ENCODE results near the gene NR6A1. TPM values are rescaled to one million over a fixed set of nuclear protein-coding genes. Genes with fewer than 3 reads are reported as not detected.

The NR6A1 gene
- total RNA-seq, 2 experiments from 2014 or later: 17.5 to 23.0 TPM

DNA sequence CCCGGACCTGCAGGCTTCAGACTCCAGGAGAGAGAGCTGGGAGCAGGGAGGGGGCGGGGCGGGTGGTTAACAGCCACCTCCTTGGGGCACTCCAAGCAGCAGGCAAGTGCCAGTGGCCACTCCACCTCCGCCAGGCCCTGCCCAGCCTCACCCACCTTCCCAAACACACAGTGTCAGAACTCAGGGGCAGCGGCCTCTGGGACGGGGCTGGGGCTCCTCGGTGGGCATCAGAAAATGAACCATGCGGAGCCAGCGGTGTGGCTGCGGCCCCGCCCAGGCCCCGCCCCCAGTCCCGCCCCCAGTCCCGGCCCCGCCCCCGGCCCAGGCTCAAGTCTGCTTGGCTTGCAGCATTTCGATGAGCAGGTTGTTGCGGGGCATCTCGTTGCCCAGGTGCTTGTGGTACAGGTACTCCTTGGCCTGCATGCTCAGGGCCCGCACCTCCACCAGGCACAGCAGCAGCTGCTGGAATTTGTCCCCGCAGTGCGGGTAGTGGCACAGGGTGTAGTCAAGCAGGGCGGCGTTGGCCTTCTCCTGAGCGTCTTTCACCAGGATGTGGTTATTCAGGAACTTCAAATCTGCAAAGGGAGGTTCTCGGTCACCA lies 288.6 kb downstream of the NR6A1 start:
- TF ChIP-seq, protein P1, sequence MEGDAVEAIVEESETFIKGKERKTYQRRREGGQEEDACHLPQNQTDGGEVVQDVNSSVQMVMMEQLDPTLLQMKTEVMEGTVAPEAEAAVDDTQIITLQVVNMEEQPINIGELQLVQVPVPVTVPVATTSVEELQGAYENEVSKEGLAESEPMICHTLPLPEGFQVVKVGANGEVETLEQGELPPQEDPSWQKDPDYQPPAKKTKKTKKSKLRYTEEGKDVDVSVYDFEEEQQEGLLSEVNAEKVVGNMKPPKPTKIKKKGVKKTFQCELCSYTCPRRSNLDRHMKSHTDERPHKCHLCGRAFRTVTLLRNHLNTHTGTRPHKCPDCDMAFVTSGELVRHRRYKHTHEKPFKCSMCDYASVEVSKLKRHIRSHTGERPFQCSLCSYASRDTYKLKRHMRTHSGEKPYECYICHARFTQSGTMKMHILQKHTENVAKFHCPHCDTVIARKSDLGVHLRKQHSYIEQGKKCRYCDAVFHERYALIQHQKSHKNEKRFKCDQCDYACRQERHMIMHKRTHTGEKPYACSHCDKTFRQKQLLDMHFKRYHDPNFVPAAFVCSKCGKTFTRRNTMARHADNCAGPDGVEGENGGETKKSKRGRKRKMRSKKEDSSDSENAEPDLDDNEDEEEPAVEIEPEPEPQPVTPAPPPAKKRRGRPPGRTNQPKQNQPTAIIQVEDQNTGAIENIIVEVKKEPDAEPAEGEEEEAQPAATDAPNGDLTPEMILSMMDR (conservative IDR thresholded peaks at IDR 0.05; ENCODE audit: low read length): no peak
- TF ChIP-seq EZH2phosphoT487 (IDR thresholded peaks at IDR 0.05; ENCODE audit: borderline replicate concordance, low read depth, low read length): no peak
- no peaks in the 10 kb centered on the region for H3K9me3 ChIP-seq (ENCODE audit: low read length)
- no peak overlapping the region for H3K27ac ChIP-seq (ENCODE audit: low read depth, low read length, poor library complexity, severe bottlenecking)
- intact Hi-C loops (cut with micrococcal nuclease; ENCODE audit: unreplicated experiment): no loop called here
- no peak overlapping the region for H3K4me3 ChIP-seq (ENCODE audit: low read depth, low read length, poor library complexity, severe bottlenecking)
- POLR2A ChIA-PET: no interaction called here
- H3K79me2 ChIP-seq (ENCODE audit: insufficient read depth, low read depth, low read length): no peaks in the 10 kb centered on the region
- no peak overlapping the region for H3K4me2 ChIP-seq (ENCODE audit: low read length)
- DNase-seq (ENCODE audit: low spot score): no peak
- H3K36me3 ChIP-seq (ENCODE audit: insufficient read depth, low read length): no peaks in the 10 kb centered on the region
- no peaks in the 10 kb centered on the region for H4K20me1 ChIP-seq (ENCODE audit: insufficient read depth, low read length)
- H2AFZ ChIP-seq (ENCODE audit: low read length): no peak overlapping the region
- CTCF ChIA-PET (ENCODE audit: unreplicated experiment): no interaction called here
- no peaks in the 10 kb centered on the region for H3K9me2 ChIP-seq (ENCODE audit: insufficient read depth, low read length)
- BruUV-seq (replicated peaks): no TSS peak
- peaks cover 5% of the 10 kb centered on the region for H3K4me1 ChIP-seq (ENCODE audit: insufficient read depth, low read length, poor library complexity, severe bottlenecking)

- Histone ChIP-seq H3K4me1 (ENCODE audit: insufficient read depth, low read length, poor library complexity, severe bottlenecking) (peaks cover 11% of the 10 kb centered on the region), H3K4me2 (ENCODE audit: low read length) (no peak overlapping the region), H4K20me1 (ENCODE audit: insufficient read depth, low read length) (no peaks in the 10 kb centered on the region), H3K9me3 (ENCODE audit: low read length) (no peaks in the 10 kb centered on the region), H3K27ac (ENCODE audit: low read depth, low read length, poor library complexity, severe bottlenecking) (no peak overlapping the region), H3K79me2 (ENCODE audit: insufficient read depth, low read depth, low read length) (no peaks in the 10 kb centered on the region), H2AFZ (ENCODE audit: low read length) (no peak overlapping the region), H3K36me3 (ENCODE audit: insufficient read depth, low read length) (no peaks in the 10 kb centered on the region), H3K9me2 (ENCODE audit: insufficient read depth, low read length) (no peaks in the 10 kb centered on the region), H3K4me3 (ENCODE audit: low read depth, low read length, poor library complexity, severe bottlenecking) (no peak overlapping the region)
- ChIA-PET POLR2A (no interaction called here), CTCF (ENCODE audit: unreplicated experiment) (interaction anchor here (0.7 kb wide), 1 partner anchor 108 kb away, joined by 6 read pairs; no protein-coding TSS in a partner anchor)
- no peak for DNase-seq (ENCODE audit: low spot score)
- TF ChIP-seq, protein P1 (conservative IDR thresholded peaks at IDR 0.05; ENCODE audit: low read length): no peak
- no peak for TF ChIP-seq EZH2phosphoT487 (IDR thresholded peaks at IDR 0.05; ENCODE audit: borderline replicate concordance, low read depth, low read length)
- intact Hi-C loops (cut with micrococcal nuclease; ENCODE audit: unreplicated experiment): no loop called here
- no TSS peak for BruUV-seq (replicated peaks)
Measured at GRCh38 chr9:124481115-124481514, 290.0 kb downstream of the NR6A1 start.

DNA sequence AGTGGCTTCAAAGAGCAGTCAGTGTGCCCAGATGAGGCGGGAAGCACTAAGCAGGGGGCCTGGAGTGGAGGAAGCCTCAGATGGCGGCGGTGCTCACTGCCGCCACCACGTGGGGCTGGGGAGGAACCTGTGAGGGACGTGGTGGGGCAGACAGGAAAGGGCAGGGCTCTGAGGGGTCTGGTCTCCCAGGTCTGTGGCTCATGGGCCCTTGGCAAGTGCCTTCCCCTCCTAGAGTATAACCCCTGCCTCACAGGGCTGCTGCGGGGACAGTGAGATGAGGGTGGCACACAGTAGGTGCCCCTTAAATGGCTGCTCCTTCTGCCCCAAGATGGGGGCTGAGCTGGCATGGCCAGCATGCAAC lies 290.5 kb downstream of the NR6A1 start:
- Histone ChIP-seq H3K36me3 (ENCODE audit: insufficient read depth, low read length) (no peaks in the 10 kb centered on the region), H3K79me2 (ENCODE audit: insufficient read depth, low read depth, low read length) (no peaks in the 10 kb centered on the region), H3K9me3 (ENCODE audit: low read length) (no peaks in the 10 kb centered on the region), H2AFZ (ENCODE audit: low read length) (peak overlapping the region; percentile 33; the same call in 1 of the 2 replicates), H3K27ac (ENCODE audit: low read depth, low read length, poor library complexity, severe bottlenecking) (no peak overlapping the region), H3K9me2 (ENCODE audit: insufficient read depth, low read length) (no peaks in the 10 kb centered on the region), H3K4me2 (ENCODE audit: low read length) (no peak overlapping the region), H4K20me1 (ENCODE audit: insufficient read depth, low read length) (no peaks in the 10 kb centered on the region), H3K4me3 (ENCODE audit: low read depth, low read length, poor library complexity, severe bottlenecking) (no peak overlapping the region), H3K4me1 (ENCODE audit: insufficient read depth, low read length, poor library complexity, severe bottlenecking) (peaks cover 15% of the 10 kb centered on the region)
- ChIA-PET CTCF (ENCODE audit: unreplicated experiment) (interaction anchor here (0.5 kb wide), 1 partner anchor 32 kb away, joined by 3 read pairs; no protein-coding TSS in a partner anchor), POLR2A (no interaction called here)
- intact Hi-C loops (cut with micrococcal nuclease; ENCODE audit: unreplicated experiment): loop anchor here (1.0 kb wide), 1 partner anchor 61 kb away; no protein-coding TSS in a partner anchor
- no peak for TF ChIP-seq EZH2phosphoT487 (IDR thresholded peaks at IDR 0.05; ENCODE audit: borderline replicate concordance, low read depth, low read length)
- TF ChIP-seq, protein P1 (conservative IDR thresholded peaks at IDR 0.05; ENCODE audit: low read length): peak; percentile 79
- DNase-seq (ENCODE audit: low spot score): peak; percentile 59
- no TSS peak for BruUV-seq (replicated peaks)
